Measurements from ENCODE around the gene CSF1. TPM values are rescaled to one million over a fixed set of nuclear protein-coding genes. Genes with fewer than 3 reads are reported as not detected.

Gene CSF1
- polyA plus RNA-seq, 1 of the 3 experiments (the other 2 are of a cell fraction): 31.9 TPM

GRCh38 chr1:109887271-109887670 is 23.4 kb upstream of the CSF1 start (continued):
- TF ChIP-seq SIN3A (IDR thresholded peaks at IDR 0.05; ENCODE audit: borderline replicate concordance, low read depth, low read length) (no peak), GABPA (IDR thresholded peaks at IDR 0.05; ENCODE audit: low read depth) (no peak), TEAD4 (IDR thresholded peaks at IDR 0.05; ENCODE audit: borderline replicate concordance, insufficient read depth) (no peak), MEF2A (IDR thresholded peaks at IDR 0.05; ENCODE audit: borderline replicate concordance, low read depth) (no peak), TAF1 (IDR thresholded peaks at IDR 0.05; ENCODE audit: borderline replicate concordance, low read depth, low read length) (no peak), FOXJ3 (CRISPR knock-in tag; IDR thresholded peaks at IDR 0.05) (no peak), FOSL2 (IDR thresholded peaks at IDR 0.05; ENCODE audit: borderline replicate concordance, low read depth) (no peak), GATA2 (CRISPR knock-in tag; IDR thresholded peaks at IDR 0.05) (no peak), TCF12 (IDR thresholded peaks at IDR 0.05) (no peak), IRF3 (IDR thresholded peaks at IDR 0.05; ENCODE audit: low read depth, low read length) (no peak), SMC3 (IDR thresholded peaks at IDR 0.05; ENCODE audit: low read depth, low read length) (no peak), RXRA (IDR thresholded peaks at IDR 0.05; ENCODE audit: borderline replicate concordance, low read depth) (no peak), PBX3 (IDR thresholded peaks at IDR 0.05) (no peak), USF2 (IDR thresholded peaks at IDR 0.05; ENCODE audit: borderline replicate concordance, low read depth, low read length) (no peak)

DNA sequence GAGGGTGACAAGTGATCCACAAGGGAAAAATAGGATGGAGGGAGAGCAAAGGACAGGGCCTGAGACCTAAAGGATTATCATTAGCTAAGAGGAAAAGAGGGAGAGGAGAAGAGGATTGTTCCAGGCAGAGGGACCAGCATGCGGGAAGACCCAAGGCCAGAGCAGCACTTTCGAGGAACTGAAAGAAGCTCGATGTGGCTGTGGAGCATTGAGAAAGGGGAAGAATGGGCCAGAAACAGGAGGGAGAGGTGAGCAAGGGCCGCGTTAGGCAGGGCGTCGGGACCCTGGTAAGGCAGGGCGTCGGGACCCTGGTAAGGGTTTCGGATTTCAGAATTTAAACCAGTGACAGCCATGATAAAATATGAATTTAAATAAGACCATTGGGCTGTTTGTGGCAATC is 22.8 kb upstream of the CSF1 start:
- CTCF ChIA-PET: interaction anchor here (1.1 kb wide), 1 partner anchor 97 kb away, joined by 3 read pairs; the partner anchor contains the start of gene AHCYL1

More for the DNA sequence above, 22.8 kb upstream of the CSF1 start:
- Histone ChIP-seq H3K4me1 (ENCODE audit: control insufficient read depth in 1 of 2, insufficient read depth in 2 of 2, low read depth in 1 of 2, low read length in 1 of 2) (peaks cover 0 to 4% of the 10 kb centered on the region in 2 experiments; a peak in 1 of 4 replicates), H2AFZ (ENCODE audit: low read depth) (no peak overlapping the region), H3K4me2 (no peak overlapping the region), H3K4me3 (ENCODE audit: low read depth in 2 of 2, low read length in 1 of 2) (no peak overlapping the region), H3F3A (replicated peaks; ENCODE audit: insufficient read depth) (no peaks in the 10 kb centered on the region), H3K36me3 (replicated peaks in 1 of 2; ENCODE audit: control insufficient read depth in 1 of 2, insufficient read depth in 2 of 2, low read length in 1 of 2) (no peaks in the 10 kb centered on the region), H3K79me2 (ENCODE audit: insufficient read depth) (no peaks in the 10 kb centered on the region), H4K20me1 (ENCODE audit: insufficient read depth) (no peaks in the 10 kb centered on the region), H3K27me3 (ENCODE audit: insufficient read depth) (no peaks in the 10 kb centered on the region), H3K27ac (ENCODE audit: low read depth in 2 of 2, low read length in 1 of 2) (no peak overlapping the region), H3K9me2 (no peaks in the 10 kb centered on the region), H3K9ac (no peak overlapping the region), H3K9me3 (no peaks in the 10 kb centered on the region)
- POLR2A ChIA-PET: no interaction called here
- WGBS (ENCODE audit: low lambda C conversion rate): 93% methylated on average over 10 of the region's 10 CpGs
- DNase-seq: no peak
- no peak for TF ChIP-seq FOXM1 (IDR thresholded peaks at IDR 0.05; ENCODE audit: low read depth)
- TF ChIP-seq POLR2AphosphoS5 (IDR thresholded peaks at IDR 0.05; ENCODE audit: low read depth, low read length): no peak
- TF ChIP-seq, protein P1, sequence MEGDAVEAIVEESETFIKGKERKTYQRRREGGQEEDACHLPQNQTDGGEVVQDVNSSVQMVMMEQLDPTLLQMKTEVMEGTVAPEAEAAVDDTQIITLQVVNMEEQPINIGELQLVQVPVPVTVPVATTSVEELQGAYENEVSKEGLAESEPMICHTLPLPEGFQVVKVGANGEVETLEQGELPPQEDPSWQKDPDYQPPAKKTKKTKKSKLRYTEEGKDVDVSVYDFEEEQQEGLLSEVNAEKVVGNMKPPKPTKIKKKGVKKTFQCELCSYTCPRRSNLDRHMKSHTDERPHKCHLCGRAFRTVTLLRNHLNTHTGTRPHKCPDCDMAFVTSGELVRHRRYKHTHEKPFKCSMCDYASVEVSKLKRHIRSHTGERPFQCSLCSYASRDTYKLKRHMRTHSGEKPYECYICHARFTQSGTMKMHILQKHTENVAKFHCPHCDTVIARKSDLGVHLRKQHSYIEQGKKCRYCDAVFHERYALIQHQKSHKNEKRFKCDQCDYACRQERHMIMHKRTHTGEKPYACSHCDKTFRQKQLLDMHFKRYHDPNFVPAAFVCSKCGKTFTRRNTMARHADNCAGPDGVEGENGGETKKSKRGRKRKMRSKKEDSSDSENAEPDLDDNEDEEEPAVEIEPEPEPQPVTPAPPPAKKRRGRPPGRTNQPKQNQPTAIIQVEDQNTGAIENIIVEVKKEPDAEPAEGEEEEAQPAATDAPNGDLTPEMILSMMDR (IDR thresholded peaks at IDR 0.05): no peak
- no peak for TF ChIP-seq RAD21 (IDR thresholded peaks at IDR 0.05; ENCODE audit: low read length)
- TF ChIP-seq USF2 (IDR thresholded peaks at IDR 0.05; ENCODE audit: borderline replicate concordance, low read depth, low read length): no peak
- TF ChIP-seq RFX5 (IDR thresholded peaks at IDR 0.05; ENCODE audit: low read length): no peak

Data from SK-N-SH (cell line).